ENCODE results near the gene SLPI. TPM values are rescaled to one million over a fixed set of nuclear protein-coding genes. Genes with fewer than 3 reads are reported as not detected.

Gene SLPI
- total RNA-seq, 4 donors from 2014 or later = 97.4 to 632 (median 292) TPM

GRCh38 chr20:45209924-45210323 is 44.4 kb downstream of the SLPI start:
- Histone ChIP-seq H3K4me3 (no peak overlapping the region), H3K4me1 (no peaks in the 10 kb centered on the region), H3K27me3 (peaks cover 7% of the 10 kb centered on the region), H3K36me3 (no peaks in the 10 kb centered on the region), H3K27ac (no peak overlapping the region), H3K9me3 (no peaks in the 10 kb centered on the region)
- no peak for DNase-seq (ENCODE audit: low spot score in 2 of 2)
- WGBS = 100% methylated on average over 1 of the region's 1 CpG
- no peak for TF ChIP-seq CTCF (IDR thresholded peaks at IDR 0.05)
- no peak for TF ChIP-seq EP300 (IDR thresholded peaks at IDR 0.05)
- no peak for TF ChIP-seq POLR2AphosphoS5 (IDR thresholded peaks at IDR 0.05)
- no peak for TF ChIP-seq POLR2A (IDR thresholded peaks at IDR 0.05)

- Histone ChIP-seq H3K9me3 (no peaks in the 10 kb centered on the region), H3K36me3 (no peaks in the 10 kb centered on the region), H3K4me3 (no peak within 1 kb of the TSS), H3K27me3 (peaks cover 7% of the 10 kb centered on the region), H3K4me1 (no peaks in the 10 kb centered on the region), H3K27ac (no peak within 1 kb of the TSS)
- no peak for DNase-seq (ENCODE audit: low spot score in 2 of 2)
- TF ChIP-seq POLR2AphosphoS5 (IDR thresholded peaks at IDR 0.05) (no peak), CTCF (IDR thresholded peaks at IDR 0.05) (no peak), POLR2A (IDR thresholded peaks at IDR 0.05) (no peak), EP300 (IDR thresholded peaks at IDR 0.05) (no peak)
- WGBS = 39% methylated on average over 1 of the region's 1 CpG
These were observed 47.6 kb downstream of the SLPI start, which contains the start of gene SEMG1 for GRCh38 chr20:45206725-45207124. Gene SEMG1 (plus strand): TSS chr20:45207033. CDS start chr20:45207054, 21 bp downstream.

Other genes starting within 250 kb of the SLPI start
- 1 to 10 TPM; 1.0 to 5.5 (median 2.3) TPM for gene KCNS1, start 153.4 kb downstream of the SLPI start, total RNA-seq
- 100 to 1,000 TPM; 284 to 409 (median 356) TPM for gene WFDC5, start 139.4 kb downstream of the SLPI start, total RNA-seq
- gene WFDC12, start 130.1 kb downstream of the SLPI start, total RNA-seq = 1 to 10 TPM in 2 of 4 donors, under 1 TPM in 1, not detected in 1; 0.98 to 7.6 (median 2.3) TPM
- 10 to 100 TPM in 2 of 4 donors, 1 to 10 TPM in 2; 2.6 to 98.2 (median 8.0) TPM for gene PI3, start 79.7 kb downstream of the SLPI start, total RNA-seq
- gene SEMG1, start 47.5 kb downstream of the SLPI start, total RNA-seq = not detected
- gene SEMG2, start 33.2 kb downstream of the SLPI start, total RNA-seq = under 1 TPM in 1 of 4 donors, not detected in 3; 0.25 TPM
- not detected for gene RBPJL, start 52.3 kb upstream of the SLPI start, total RNA-seq
- 1 to 10 TPM in 1 of 4 donors, under 1 TPM in 2, not detected in 1; 0.25 to 1.5 (median 0.94) TPM for gene MATN4, start 53.7 kb upstream of the SLPI start, total RNA-seq
- 100 to 1,000 TPM; 156 to 255 (median 216) TPM for gene SDC4, start 93.9 kb upstream of the SLPI start, total RNA-seq
- gene SYS1, start 108.6 kb upstream of the SLPI start, total RNA-seq = 10 to 100 TPM; 30.9 to 49.5 (median 38.7) TPM
- under 1 TPM in 1 of 4 donors, not detected in 3; 0.32 TPM for gene TP53TG5, start 123.8 kb upstream of the SLPI start, total RNA-seq
- 10 to 100 TPM; 42.4 to 72.3 (median 49.7) TPM for gene DBNDD2, start 153.7 kb upstream of the SLPI start, total RNA-seq
- gene PIGT, start 161.6 kb upstream of the SLPI start, total RNA-seq = 10 to 100 TPM; 44.6 to 77.8 (median 51.8) TPM
- gene WFDC2, start 215.2 kb upstream of the SLPI start, total RNA-seq = 10 to 100 TPM; 29.6 to 58.0 (median 34.1) TPM